HUES64 (cell line): Measurements from ENCODE around the gene KCNA1.
"Not testable (repeated sequence)": the region's sequence is repeated elsewhere in the genome, so short reads cannot be mapped to it uniquely, and the experiment has no call there.

ENCODE experiments used
- H3K27ac ChIP-seq: 2 replicates; pipeline ENCODE4 v1.7.0; 2013; ENCODE audit warnings: low read depth, low read length, inconsistent platforms
- H3K27me3 ChIP-seq: 2 replicates; pipeline ENCODE4 v1.6.1; 2013; ENCODE audit warnings: mild to moderate bottlenecking, low read length; ENCODE audit not compliant: insufficient read depth
- H3K36me3 ChIP-seq: 2 replicates; pipeline ENCODE4 v1.6.1; 2013; ENCODE audit warnings: mild to moderate bottlenecking, low read length; ENCODE audit not compliant: insufficient read depth
- H3K4me1 ChIP-seq: 2 replicates; pipeline ENCODE4 v1.6.1; 2013; ENCODE audit warnings: mild to moderate bottlenecking, low read length, moderate library complexity; ENCODE audit not compliant: insufficient read depth
- H3K4me3 ChIP-seq: 2 replicates; pipeline ENCODE4 v1.5.1; 2013; ENCODE audit warnings: mild to moderate bottlenecking, low read length, moderate library complexity
- H3K9ac ChIP-seq: 2 replicates; pipeline ENCODE4 v1.6.1; 2013; ENCODE audit warnings: mild to moderate bottlenecking, low read depth, low read length
- H3K9me3 ChIP-seq: 2 replicates; pipeline ENCODE4 v1.6.1; 2013; ENCODE audit warnings: low read depth, low read length; ENCODE audit not compliant: insufficient read depth
- WGBS: fragments of 150-250, 120-280 bp; methylation state at CpG from one replicate; pipeline ENCODE4 v1.1.7; 2013; ENCODE audit warnings: missing lambda C conversion rate; 5-methylcytosine and 5-hydroxymethylcytosine counted together

The KCNA1 gene

GRCh38 chr12:4879481-4879880 is 30.2 kb upstream of the KCNA1 start:
- WGBS = 92% methylated on average over 2 of the region's 2 CpGs
- H3K27ac ChIP-seq, H3K4me1 ChIP-seq, H3K36me3 ChIP-seq, H3K4me3 ChIP-seq, H3K9ac ChIP-seq, H3K27me3 ChIP-seq: not testable (repeated sequence)
- peaks cover 35% of the 10 kb centered on the region for H3K9me3 ChIP-seq

GRCh38 chr12:4881266-4882064 is 28.2 kb upstream of the KCNA1 start:
- peaks cover 35% of the 10 kb centered on the region for H3K9me3 ChIP-seq
- no peak overlapping the region for H3K4me3 ChIP-seq
- H3K36me3 ChIP-seq = no peaks in the 10 kb centered on the region
- no peak overlapping the region for H3K9ac ChIP-seq
- 90% methylated on average over 20 of the region's 20 CpGs for WGBS
- H3K27ac ChIP-seq = no peak overlapping the region
- no peaks in the 10 kb centered on the region for H3K4me1 ChIP-seq
- peaks cover 4% of the 10 kb centered on the region; the same call in 1 of the 2 replicates for H3K27me3 ChIP-seq

- H3K4me1 ChIP-seq = no peaks in the 10 kb centered on the region
- H3K9me3 ChIP-seq = no peaks in the 10 kb centered on the region
- no peak overlapping the region for H3K27ac ChIP-seq
- H3K9ac ChIP-seq = no peak overlapping the region
- no peaks in the 10 kb centered on the region for H3K36me3 ChIP-seq
- 0 out of 2 replicates have a peak, but pooled peaks cover 3% of the 10 kb centered on the region for H3K27me3 ChIP-seq
- 95% methylated on average over 5 of the region's 5 CpGs for WGBS
- no peak overlapping the region for H3K4me3 ChIP-seq
Observed at GRCh38 chr12:4891866-4892265, 17.8 kb upstream of the KCNA1 start.

GRCh38 chr12:4892418-4892817 is 17.3 kb upstream of the KCNA1 start:
- no peaks in the 10 kb centered on the region for H3K9me3 ChIP-seq
- no peak overlapping the region for H3K27ac ChIP-seq
- 97% methylated on average over 1 of the region's 1 CpG for WGBS
- no peak overlapping the region for H3K9ac ChIP-seq
- no peaks in the 10 kb centered on the region for H3K4me1 ChIP-seq
- 0 out of 2 replicates have a peak, but pooled peaks cover 6% of the 10 kb centered on the region for H3K27me3 ChIP-seq
- no peak overlapping the region for H3K4me3 ChIP-seq
- no peaks in the 10 kb centered on the region for H3K36me3 ChIP-seq

GRCh38 chr12:4894019-4894418 is 15.7 kb upstream of the KCNA1 start:
- Histone ChIP-seq H3K27me3 (0 out of 2 replicates have a peak, but pooled peaks cover 6% of the 10 kb centered on the region), H3K27ac (no peak overlapping the region), H3K9ac (no peak overlapping the region), H3K9me3 (no peaks in the 10 kb centered on the region), H3K4me1 (no peaks in the 10 kb centered on the region), H3K4me3 (no peak overlapping the region), H3K36me3 (no peaks in the 10 kb centered on the region)
- 85% methylated on average over 9 of the region's 9 CpGs for WGBS

- H3K27me3 ChIP-seq = peaks cover 13% of the 10 kb centered on the region
- H3K4me3 ChIP-seq = no peak overlapping the region
- H3K4me1 ChIP-seq = no peaks in the 10 kb centered on the region
- H3K27ac ChIP-seq = no peak overlapping the region
- no peak overlapping the region for H3K9ac ChIP-seq
- no peaks in the 10 kb centered on the region for H3K36me3 ChIP-seq
- no peaks in the 10 kb centered on the region for H3K9me3 ChIP-seq
- WGBS = 67% methylated on average over 4 of the region's 4 CpGs
Observed at GRCh38 chr12:4899364-4899763, 10.3 kb upstream of the KCNA1 start.

GRCh38 chr12:4900327-4900726 is 9.4 kb upstream of the KCNA1 start:
- Histone ChIP-seq H3K4me1 (no peaks in the 10 kb centered on the region), H3K9ac (no peak overlapping the region), H3K27me3 (peaks cover 16% of the 10 kb centered on the region), H3K36me3 (no peaks in the 10 kb centered on the region), H3K4me3 (no peak overlapping the region), H3K9me3 (no peaks in the 10 kb centered on the region), H3K27ac (no peak overlapping the region)
- WGBS = 92% methylated on average over 5 of the region's 5 CpGs

GRCh38 chr12:4905316-4905715 is 4.4 kb upstream of the KCNA1 start:
- no peak overlapping the region for H3K27ac ChIP-seq
- no peak overlapping the region for H3K4me3 ChIP-seq
- H3K4me1 ChIP-seq = peaks cover 4% of the 10 kb centered on the region; the same call in 1 of the 2 replicates
- H3K27me3 ChIP-seq = peaks cover 63% of the 10 kb centered on the region
- no peaks in the 10 kb centered on the region for H3K9me3 ChIP-seq
- no peaks in the 10 kb centered on the region for H3K36me3 ChIP-seq
- H3K9ac ChIP-seq = no peak overlapping the region

GRCh38 chr12:4908684-4909409 is 858 bp upstream of the KCNA1 start:
- no peak overlapping the region for H3K9ac ChIP-seq
- H3K36me3 ChIP-seq = no peaks in the 10 kb centered on the region
- H3K9me3 ChIP-seq = 0 out of 2 replicates have a peak, but pooled peaks cover 6% of the 10 kb centered on the region
- H3K27ac ChIP-seq = no peak overlapping the region
- H3K27me3 ChIP-seq = peaks cover 86% of the 10 kb centered on the region
- 2% methylated on average over 31 of the region's 31 CpGs for WGBS
- peak overlapping the region; percentile 57 for H3K4me3 ChIP-seq
- peaks cover 17% of the 10 kb centered on the region for H3K4me1 ChIP-seq

GRCh38 chr12:4909410-4909733 is 333 bp upstream of the KCNA1 start:
- Histone ChIP-seq H3K9ac (no peak overlapping the region), H3K9me3 (0 out of 2 replicates have a peak, but pooled peaks cover 6% of the 10 kb centered on the region), H3K4me3 (peak overlapping the region; percentile 57), H3K27ac (no peak overlapping the region), H3K4me1 (peaks cover 17% of the 10 kb centered on the region), H3K36me3 (no peaks in the 10 kb centered on the region), H3K27me3 (peaks cover 87% of the 10 kb centered on the region)
- WGBS = under 1% methylated on average over 22 of the region's 24 CpGs

GRCh38 chr12:4910502-4911315 is 1.0 kb downstream of the KCNA1 start:
- peaks cover 90% of the 10 kb centered on the region for H3K27me3 ChIP-seq
- no peak overlapping the region for H3K27ac ChIP-seq
- peaks cover 17% of the 10 kb centered on the region for H3K4me1 ChIP-seq
- H3K9ac ChIP-seq = no peak overlapping the region
- 0 out of 2 replicates have a peak, but pooled peaks cover 6% of the 10 kb centered on the region for H3K9me3 ChIP-seq
- H3K4me3 ChIP-seq = peak overlapping the region; percentile 57
- no peaks in the 10 kb centered on the region for H3K36me3 ChIP-seq
- 5% methylated on average over 49 of the region's 49 CpGs for WGBS
